NK-92 treated with Interleukin-12 subunit alpha and Interleukin-12 subunit beta, amount 100 ng/mL, for 24 hours (cell line): ENCODE data around the gene CCDC159.
"Not testable (repeated sequence)": the region's sequence is repeated elsewhere in the genome, so short reads cannot be mapped to it uniquely, and the experiment has no call there.

Experiments
- DNase-seq: peaks from one replicate; lab custom pipeline; 2025; lab: John Stamatoyannopoulos, UW

Gene CCDC159

GRCh38 chr19:11346104-11346940, at the start of gene CCDC159, which contains the start of gene TMEM205:
CCDC159 (plus strand) TSS chr19:11346519; CDS start chr19:11346607, 88 bp downstream.
TMEM205 (minus strand) TSS chr19:11346268; CDS start chr19:11345619, 649 bp downstream.
- peak; percentile 98 for DNase-seq

GRCh38 chr19:11299946-11300810, 46.1 kb upstream of the CCDC159 start:
- no peak for DNase-seq

- DNase-seq: no peak
These were observed 45.6 kb upstream of the CCDC159 start for GRCh38 chr19:11300811-11301120.

- DNase-seq: no peak
These were observed 41.4 kb upstream of the CCDC159 start for GRCh38 chr19:11304936-11305335.

GRCh38 chr19:11306337-11306736, 40.0 kb upstream of the CCDC159 start:
- DNase-seq: no peak

GRCh38 chr19:11320278-11320995, 25.9 kb upstream of the CCDC159 start:
- not testable (repeated sequence) for DNase-seq

GRCh38 chr19:11321191-11322126, 24.9 kb upstream of the CCDC159 start:
- no peak for DNase-seq

- peak; percentile 28 for DNase-seq
These were observed 23.9 kb upstream of the CCDC159 start for GRCh38 chr19:11322269-11323024.

- DNase-seq: no peak
These were observed 22.7 kb upstream of the CCDC159 start for GRCh38 chr19:11323601-11324078.

GRCh38 chr19:11324079-11324661, 22.1 kb upstream of the CCDC159 start:
- DNase-seq: peak; percentile 94

- DNase-seq: no peak
These were observed 21.4 kb upstream of the CCDC159 start for GRCh38 chr19:11324748-11325389.

- DNase-seq: no peak
These were observed 20.8 kb upstream of the CCDC159 start for GRCh38 chr19:11325544-11325943.

GRCh38 chr19:11330127-11330526, 16.2 kb upstream of the CCDC159 start:
- no peak for DNase-seq

- no peak for DNase-seq
These were observed 14.8 kb upstream of the CCDC159 start for GRCh38 chr19:11331502-11331901.

- no peak for DNase-seq
These were observed 13.5 kb upstream of the CCDC159 start for GRCh38 chr19:11332822-11333221.

GRCh38 chr19:11333838-11334237, 12.5 kb upstream of the CCDC159 start:
- not testable (repeated sequence) for DNase-seq

GRCh38 chr19:11335449-11336146, 10.7 kb upstream of the CCDC159 start:
- DNase-seq: no peak

GRCh38 chr19:11337080-11337479, 9.2 kb upstream of the CCDC159 start:
- DNase-seq: no peak

GRCh38 chr19:11338121-11338520, 8.2 kb upstream of the CCDC159 start:
- no peak for DNase-seq
